Erythroblast (primary cell): ENCODE measurements around the gene FPR2.

Experiments
- DNase-seq, 2 experiments: peaks; one replicate each; lab custom pipeline; 2025; lab: John Stamatoyannopoulos, UW
- GATA1 ChIP-seq: IDR thresholded peaks from 2 replicates; pipeline ENCODE4 v1.6.1; 2011; ENCODE audit warnings: low read depth, mild to moderate bottlenecking, control low read depth, low read length, moderate library complexity
- POLR2A ChIP-seq: IDR thresholded peaks from 2 replicates; pipeline ENCODE4 v1.6.1; 2011; ENCODE audit warnings: mild to moderate bottlenecking, low read length

The FPR2 gene

GRCh38 chr19:51760697-51761356 lies at the start of gene FPR2:
Gene FPR2, plus strand, starts transcription at chr19:51761180. Its CDS starts 7,479 bp downstream, at chr19:51768659.
- TF ChIP-seq GATA1: no peak
- TF ChIP-seq POLR2A: no peak
- DNase-seq: no peak

- no peak for TF ChIP-seq GATA1
- no peak for TF ChIP-seq POLR2A
- DNase-seq: no peak
These were observed 49.3 kb upstream of the FPR2 start for GRCh38 chr19:51711702-51712101.

- no peak for TF ChIP-seq GATA1
- TF ChIP-seq POLR2A: no peak
- peak; percentile 31 to 34 for DNase-seq
These were observed 48.4 kb upstream of the FPR2 start for GRCh38 chr19:51712461-51713081.

- no peak for DNase-seq
- TF ChIP-seq POLR2A (no peak), GATA1 (no peak)
These were observed 47.4 kb upstream of the FPR2 start for GRCh38 chr19:51713319-51714285.

- DNase-seq: no peak
- TF ChIP-seq POLR2A (no peak), GATA1 (no peak)
These were observed 46.1 kb upstream of the FPR2 start for GRCh38 chr19:51714848-51715247.

- no peak for DNase-seq
- TF ChIP-seq GATA1 (no peak), POLR2A (no peak)
These were observed 45.1 kb upstream of the FPR2 start for GRCh38 chr19:51715850-51716249.

GRCh38 chr19:51716925-51717324 lies 44.1 kb upstream of the FPR2 start:
- TF ChIP-seq POLR2A (no peak), GATA1 (no peak)
- no peak for DNase-seq

- TF ChIP-seq POLR2A (no peak), GATA1 (no peak)
- DNase-seq: no peak
These were observed 41.6 kb upstream of the FPR2 start for GRCh38 chr19:51719251-51719988.

GRCh38 chr19:51721905-51722304 lies 39.1 kb upstream of the FPR2 start:
- no peak for TF ChIP-seq POLR2A
- TF ChIP-seq GATA1: no peak
- DNase-seq: no peak

- TF ChIP-seq GATA1 (no peak), POLR2A (no peak)
- DNase-seq: no peak
These were observed 38.5 kb upstream of the FPR2 start for GRCh38 chr19:51722492-51722891.

GRCh38 chr19:51724543-51724942 lies 36.4 kb upstream of the FPR2 start:
- no peak for DNase-seq
- TF ChIP-seq POLR2A: no peak
- TF ChIP-seq GATA1: no peak

GRCh38 chr19:51726049-51726448 lies 34.9 kb upstream of the FPR2 start:
- TF ChIP-seq POLR2A (no peak), GATA1 (no peak)
- peak in 1 of 2 experiments; percentile 34 for DNase-seq

GRCh38 chr19:51727349-51727880 lies 33.6 kb upstream of the FPR2 start:
- TF ChIP-seq POLR2A (no peak), GATA1 (no peak)
- no peak for DNase-seq

- TF ChIP-seq POLR2A: no peak
- no peak for TF ChIP-seq GATA1
- no peak for DNase-seq
These were observed 31.2 kb upstream of the FPR2 start for GRCh38 chr19:51729781-51730180.
